Right lobe of liver (tissue), 4 donors: ENCODE data around the gene DCST1.

ENCODE experiments used
- CTCF ChIP-seq, 4 donors: fragments of 200-600 bp in 3 of 4; fragments of 450-650 bp in 1 of 4; IDR thresholded peaks; one replicate each; pipeline versions ENCODE4 v1.5.1 to v1.8.0; 2016 to 2022; ENCODE audit warnings: antibody characterized with exemption in 4 of 4, mild to moderate bottlenecking in 2 of 4
- POLR2A ChIP-seq: fragments of 450-650 bp; IDR thresholded peaks from one replicate; pipeline ENCODE4 v1.6.1; 2017; ENCODE audit warnings: antibody characterized with exemption, mild to moderate bottlenecking
- donor health status: DM: no; HTN: no; CAD: no.
- donor health status: DM: no; HTN: no; CAD: no.
- donor health status: DM: no; HTN: yes; CAD: no.

- no peak for TF ChIP-seq CTCF (IDR thresholded peaks at IDR 0.05)
- TF ChIP-seq POLR2A: no peak
Measured at GRCh38 chr1:154993572-154994268, 39.9 kb upstream of the DCST1 start, which contains the start of gene LENEP.
